ENCODE measurements around the gene SNCA.

SNCA gene

DNA sequence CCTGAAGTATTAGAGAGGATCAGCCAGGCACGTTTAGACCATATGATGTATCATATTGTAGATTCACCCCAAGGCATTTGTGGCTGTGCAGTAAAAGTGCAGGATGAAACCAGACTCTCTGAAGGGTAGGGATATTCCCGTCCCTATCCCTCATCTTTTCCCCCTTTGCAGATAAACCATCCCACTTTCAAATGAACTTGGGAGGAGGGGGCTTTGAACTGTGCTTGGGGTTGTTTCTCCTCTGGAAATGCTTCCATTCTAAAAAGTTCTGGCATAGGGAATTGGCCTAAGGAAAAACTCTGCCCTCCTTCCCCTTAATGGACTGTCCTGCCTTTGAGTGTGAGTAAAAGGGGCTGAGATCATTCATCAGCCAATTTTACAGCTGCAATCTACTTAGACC, 23.8 kb downstream of the SNCA start:
- no peak for DNase-seq (ENCODE audit: low read depth)

DNA sequence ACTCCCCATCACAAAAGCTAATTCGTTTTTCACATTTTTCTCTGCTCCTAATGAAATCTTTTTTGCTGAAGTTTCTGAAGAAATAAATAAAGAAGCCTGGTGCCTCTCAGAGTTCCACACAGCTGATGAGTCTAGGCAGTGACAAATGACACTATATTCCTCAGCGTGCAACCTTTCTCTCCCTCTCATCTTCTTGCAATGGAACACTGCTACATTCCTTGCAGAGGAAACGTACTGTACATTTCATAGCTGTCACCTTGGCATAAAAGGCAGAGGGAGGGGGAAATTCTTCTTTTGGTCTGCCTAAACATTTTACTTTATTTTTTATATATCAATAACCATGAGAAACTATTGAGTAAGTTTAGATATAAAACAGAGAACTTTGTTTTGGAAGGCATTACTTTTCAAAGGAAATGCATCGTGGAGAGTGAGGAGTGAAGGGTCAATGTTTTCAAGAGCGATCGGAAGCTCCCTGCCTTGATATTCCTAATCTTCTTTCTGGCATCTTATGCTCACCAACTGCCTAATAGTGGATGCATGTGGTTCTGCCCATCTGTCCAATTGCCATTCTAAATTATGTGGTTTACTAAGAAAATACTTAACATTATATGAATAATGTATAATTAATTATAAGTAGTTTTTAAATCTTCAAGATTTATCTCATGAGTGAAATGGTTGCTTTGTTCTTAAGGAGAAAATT, 29.4 kb downstream of the SNCA start:
- no peak for DNase-seq (ENCODE audit: low read depth)

GRCh38 chr4:89805297-89805696, 31.7 kb downstream of the SNCA start:
- no peak for DNase-seq (ENCODE audit: low read depth)

GRCh38 chr4:89803915-89804314, 33.0 kb downstream of the SNCA start:
- no peak for DNase-seq (ENCODE audit: low read depth)

GRCh38 chr4:89803036-89803435, 33.9 kb downstream of the SNCA start:
- no peak for DNase-seq (ENCODE audit: low read depth)

DNA sequence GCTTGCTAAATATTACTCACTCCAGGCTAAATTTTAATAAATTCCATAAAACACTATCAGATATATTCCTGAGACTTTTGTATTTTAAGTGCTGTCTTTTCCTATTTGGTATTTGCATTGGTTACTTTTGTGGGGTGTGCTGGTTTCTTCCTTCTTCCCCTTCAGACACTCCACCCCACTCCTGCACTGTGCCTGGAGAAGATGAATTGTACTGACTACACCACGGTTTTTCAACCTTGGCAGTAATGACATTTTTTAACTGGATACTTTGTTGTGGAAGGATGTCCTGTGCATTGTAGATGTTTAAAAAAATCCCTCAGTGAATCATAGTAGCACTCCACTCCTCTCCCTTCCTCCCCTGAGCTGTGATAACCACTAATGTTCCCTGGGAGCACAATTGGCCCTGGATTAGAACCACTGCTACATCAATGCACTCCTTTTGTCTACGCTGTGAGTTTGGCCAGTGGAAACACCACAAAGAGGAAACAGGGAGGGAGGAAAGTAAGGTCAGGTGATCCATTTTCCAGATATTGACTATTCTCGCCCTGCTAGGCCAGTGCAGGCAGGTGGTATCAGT, 36.3 kb downstream of the SNCA start:
- DNase-seq (ENCODE audit: low read depth) = no peak

DNA sequence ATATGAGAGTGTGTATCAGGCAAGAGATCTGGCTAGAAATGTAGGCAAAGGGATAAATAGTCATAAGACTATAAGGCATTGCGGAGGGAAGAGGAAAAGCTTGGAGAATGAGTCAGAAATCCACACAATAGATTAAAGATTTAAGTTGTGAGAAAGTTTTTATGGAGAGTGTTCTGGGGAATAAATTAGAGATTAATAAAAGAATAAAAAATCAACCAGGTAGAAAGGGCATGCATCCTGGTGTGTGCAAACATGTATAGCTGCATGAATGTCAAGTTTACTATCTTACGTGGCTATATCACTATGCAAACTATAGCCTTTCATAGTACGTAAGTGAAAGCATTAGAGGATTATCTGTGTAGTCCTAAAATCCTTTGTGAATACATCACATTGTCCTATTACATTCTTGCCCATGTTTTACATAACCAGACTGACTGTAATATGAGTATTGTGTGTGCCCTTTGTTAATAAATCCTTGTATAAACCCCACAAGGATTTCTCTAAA, 36.9 kb downstream of the SNCA start:
- DNase-seq (ENCODE audit: low read depth) = no peak

- DNase-seq (ENCODE audit: low read depth) = no peak
Observed at GRCh38 chr4:89799071-89799470, 37.9 kb downstream of the SNCA start.

- DNase-seq (ENCODE audit: low read depth) = no peak
Observed at GRCh38 chr4:89797117-89797516, 39.8 kb downstream of the SNCA start.

DNA sequence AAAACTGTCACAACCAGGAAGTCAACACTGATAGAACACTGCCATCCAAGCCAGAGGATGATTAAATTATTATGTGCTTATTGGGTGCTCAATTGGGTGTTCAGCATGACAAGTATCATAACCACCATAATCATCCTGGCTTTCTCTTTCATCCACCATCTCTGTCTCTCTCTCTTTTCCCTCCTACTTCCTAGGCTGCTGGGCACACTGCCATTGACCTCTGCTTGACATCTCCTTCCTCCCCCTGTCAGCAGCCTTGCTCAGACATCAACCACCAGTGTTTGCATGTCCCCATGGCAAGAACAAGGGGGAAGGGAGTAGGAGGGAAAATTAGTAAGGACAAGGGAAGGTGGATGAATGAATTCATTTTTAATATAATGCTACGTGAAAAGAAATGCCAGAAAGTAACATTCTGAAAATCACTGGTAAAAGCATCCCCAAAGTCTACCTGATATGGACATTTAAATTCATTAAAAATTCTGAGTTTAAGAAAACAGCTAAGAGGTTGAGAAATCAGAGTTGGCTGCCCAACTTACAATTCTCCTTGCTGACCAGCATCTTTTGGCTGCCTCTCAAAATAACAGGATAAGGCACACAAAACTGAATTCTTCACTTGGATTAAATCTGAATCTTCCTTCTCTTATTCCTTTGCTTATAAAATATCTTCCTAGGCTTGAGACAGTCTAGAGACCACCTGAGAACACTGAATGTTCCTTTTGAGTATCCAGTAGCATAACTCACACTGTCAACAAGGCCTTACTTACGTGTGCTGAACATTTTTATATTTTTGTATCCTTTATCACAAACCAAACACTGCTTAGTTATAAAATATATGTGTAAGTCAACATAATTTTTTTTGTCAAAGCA, 48.5 kb downstream of the SNCA start:
- no peak for DNase-seq (ENCODE audit: low read depth)

GRCh38 chr4:89784686-89785231, 52.2 kb downstream of the SNCA start:
- no peak for DNase-seq (ENCODE audit: low read depth)

DNA sequence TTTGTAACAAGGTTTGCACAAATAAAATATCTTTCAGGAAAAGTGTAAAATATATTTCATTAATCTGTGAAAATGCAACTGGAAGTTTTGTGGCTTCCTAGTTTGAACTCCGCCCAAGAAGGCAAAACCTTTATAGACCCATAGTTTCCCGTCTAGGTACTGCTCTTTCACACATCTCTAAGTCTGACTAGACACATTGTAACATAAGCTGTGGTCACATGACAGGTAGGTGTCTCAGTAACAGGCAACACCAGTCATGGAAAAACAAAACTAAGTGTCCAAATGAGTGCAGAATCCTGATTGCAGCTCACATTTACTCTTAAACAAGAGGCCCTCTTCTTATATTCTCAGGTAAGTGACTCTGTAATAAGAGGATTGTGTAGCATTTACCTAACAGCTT, 55.6 kb downstream of the SNCA start:
- no peak for DNase-seq (ENCODE audit: low read depth)

- DNase-seq (ENCODE audit: low read depth) = no peak
Observed at GRCh38 chr4:89773805-89774204, 63.2 kb downstream of the SNCA start.

GRCh38 chr4:89769856-89770255, 67.1 kb downstream of the SNCA start:
- DNase-seq (ENCODE audit: low read depth) = no peak

- no peak for DNase-seq (ENCODE audit: low read depth)
Observed at GRCh38 chr4:89767924-89768323, 69.0 kb downstream of the SNCA start.

GRCh38 chr4:89765966-89766365, 71.0 kb downstream of the SNCA start:
- peak; percentile 74 for DNase-seq (ENCODE audit: low read depth)

- no peak for DNase-seq (ENCODE audit: low read depth)
Observed at GRCh38 chr4:89765528-89765927, 71.4 kb downstream of the SNCA start.

GRCh38 chr4:89762311-89762710, 74.7 kb downstream of the SNCA start:
- no peak for DNase-seq (ENCODE audit: low read depth)

GRCh38 chr4:89759426-89759825, 77.5 kb downstream of the SNCA start:
- no peak for DNase-seq (ENCODE audit: low read depth)

DNA sequence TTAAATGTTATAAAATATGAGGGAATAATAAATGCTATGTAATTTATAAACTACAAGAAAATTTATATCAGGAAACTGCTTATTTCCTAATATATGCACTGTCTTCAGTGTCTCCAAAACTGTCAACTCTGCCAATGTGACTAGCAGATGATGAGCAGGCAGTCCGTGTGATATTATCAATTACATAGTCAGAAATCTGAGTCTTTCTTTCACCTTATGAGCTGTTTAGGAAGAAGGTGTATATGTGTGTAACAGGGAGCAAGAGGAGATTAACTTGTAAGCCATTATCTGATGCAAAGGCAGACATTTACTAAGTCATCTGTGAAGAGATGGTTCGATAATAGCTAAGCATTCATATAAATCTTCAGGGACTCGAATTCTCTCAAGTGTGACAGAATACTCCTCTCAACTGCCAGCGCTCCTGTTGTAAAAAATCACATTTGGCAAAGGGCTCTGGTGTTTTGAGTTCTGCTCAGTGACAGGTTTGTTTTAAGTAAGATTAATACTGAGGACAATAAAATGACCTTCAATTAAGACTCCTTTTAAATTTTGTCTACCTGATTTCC, 79.7 kb downstream of the SNCA start:
- DNase-seq (ENCODE audit: low read depth) = no peak

GRCh38 chr4:89755220-89755619, 81.7 kb downstream of the SNCA start:
- no peak for DNase-seq (ENCODE audit: low read depth)

- no peak for DNase-seq (ENCODE audit: low read depth)
Observed at GRCh38 chr4:89754531-89754930, 82.4 kb downstream of the SNCA start.

Data from GM04503 (cell line).